Stimulated activated CD4-positive, alpha-beta T cell treated with anti-CD3 and anti-CD28 coated beads, TNF-alpha, amount 100 ng/mL, for 48 hours (primary cell): ENCODE results near the gene IL17C.
A peak's percentile ranks its signal among the peaks of the same experiment; 100 is the strongest.

Source experiments
- DNase-seq, 3 donors: peaks; one replicate each; pipeline ENCODE4 v3.0.0-alpha.2; 2020; ENCODE audit warnings: low read depth in 3 of 3

Gene IL17C

DNA sequence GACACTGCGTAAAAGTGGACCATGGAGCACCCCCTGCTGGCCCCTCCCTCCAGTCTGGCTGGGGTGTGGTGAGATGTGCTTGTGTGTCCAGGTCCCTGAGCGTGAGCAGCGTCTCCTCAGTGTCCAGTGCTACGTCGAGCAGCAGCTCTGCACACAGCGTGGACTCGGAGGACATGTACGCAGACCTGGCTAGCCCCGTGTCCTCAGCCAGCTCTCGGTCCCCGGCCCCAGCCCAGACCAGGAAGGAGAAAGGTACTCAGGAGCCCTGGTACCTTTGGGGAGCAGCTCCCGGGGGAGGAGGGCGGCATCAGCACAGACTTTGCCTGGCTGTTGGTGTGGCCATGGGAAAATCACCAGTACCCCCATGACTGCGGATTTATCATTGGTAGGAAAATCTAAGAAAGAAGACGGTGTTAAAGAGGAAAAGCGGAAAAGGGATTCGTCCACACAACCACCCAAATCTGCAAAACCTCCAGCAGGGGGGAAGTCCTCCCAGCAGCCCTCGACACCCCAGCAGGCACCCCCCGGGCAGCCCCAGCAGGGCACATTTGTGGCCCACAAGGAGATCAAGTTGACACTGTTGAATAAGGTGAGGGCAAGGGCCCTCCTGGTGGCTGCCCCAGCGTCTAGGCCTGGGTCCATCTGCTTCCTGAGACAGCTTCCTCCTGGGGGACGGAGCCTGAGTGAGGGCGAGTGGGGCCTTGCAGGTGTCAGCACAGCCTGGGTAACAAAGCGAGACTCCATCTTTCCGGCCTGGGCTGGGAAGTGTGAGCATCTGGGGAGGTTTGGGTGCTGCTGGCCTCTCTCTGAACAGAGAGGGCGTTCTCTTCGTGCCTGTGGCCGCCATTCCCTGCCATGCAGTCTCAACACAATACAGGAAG lies 10.6 kb upstream of the IL17C start:
- DNase-seq = no peak

GRCh38 chr16:88628512-88628974 lies 9.8 kb upstream of the IL17C start:
- no peak for DNase-seq

GRCh38 chr16:88629835-88630234 lies 8.5 kb upstream of the IL17C start:
- DNase-seq = no peak

- DNase-seq = no peak
Measured at GRCh38 chr16:88630433-88630832, 7.9 kb upstream of the IL17C start.

DNA sequence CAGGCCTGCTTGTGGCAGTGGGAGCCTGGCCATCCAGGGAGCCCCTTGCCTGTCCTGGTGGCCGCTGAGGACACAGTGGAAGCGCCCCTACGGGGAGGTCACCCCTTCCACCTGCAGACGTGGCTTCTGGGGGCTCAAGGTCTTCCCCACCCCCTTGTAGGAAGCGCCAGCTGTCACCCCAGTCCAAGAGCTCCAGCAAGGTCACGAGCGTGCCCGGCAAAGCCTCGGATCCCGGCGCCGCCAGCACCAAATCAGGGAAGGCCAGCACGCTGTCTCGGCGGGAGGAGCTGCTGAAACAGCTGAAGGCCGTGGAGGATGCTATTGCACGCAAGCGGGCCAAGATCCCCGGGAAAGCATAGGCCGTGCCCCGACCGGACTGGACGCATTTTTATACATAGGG lies 7.4 kb upstream of the IL17C start:
- DNase-seq = no peak

- no peak for DNase-seq
Measured at GRCh38 chr16:88631384-88631783, 7.0 kb upstream of the IL17C start.

- no peak for DNase-seq
Measured at GRCh38 chr16:88631920-88632586, 6.3 kb upstream of the IL17C start.

GRCh38 chr16:88632587-88632930 lies 5.8 kb upstream of the IL17C start:
- DNase-seq = no peak

GRCh38 chr16:88633684-88634140 lies 4.7 kb upstream of the IL17C start:
- DNase-seq = peak in 1 of 3 donors; percentile 28

- peak in 1 of 3 donors; percentile 56 for DNase-seq
Measured at GRCh38 chr16:88634141-88634993, 4.0 kb upstream of the IL17C start.

- DNase-seq = no peak
Measured at GRCh38 chr16:88634994-88635670, 3.2 kb upstream of the IL17C start.

GRCh38 chr16:88635671-88636319 lies 2.6 kb upstream of the IL17C start:
- no peak for DNase-seq

DNA sequence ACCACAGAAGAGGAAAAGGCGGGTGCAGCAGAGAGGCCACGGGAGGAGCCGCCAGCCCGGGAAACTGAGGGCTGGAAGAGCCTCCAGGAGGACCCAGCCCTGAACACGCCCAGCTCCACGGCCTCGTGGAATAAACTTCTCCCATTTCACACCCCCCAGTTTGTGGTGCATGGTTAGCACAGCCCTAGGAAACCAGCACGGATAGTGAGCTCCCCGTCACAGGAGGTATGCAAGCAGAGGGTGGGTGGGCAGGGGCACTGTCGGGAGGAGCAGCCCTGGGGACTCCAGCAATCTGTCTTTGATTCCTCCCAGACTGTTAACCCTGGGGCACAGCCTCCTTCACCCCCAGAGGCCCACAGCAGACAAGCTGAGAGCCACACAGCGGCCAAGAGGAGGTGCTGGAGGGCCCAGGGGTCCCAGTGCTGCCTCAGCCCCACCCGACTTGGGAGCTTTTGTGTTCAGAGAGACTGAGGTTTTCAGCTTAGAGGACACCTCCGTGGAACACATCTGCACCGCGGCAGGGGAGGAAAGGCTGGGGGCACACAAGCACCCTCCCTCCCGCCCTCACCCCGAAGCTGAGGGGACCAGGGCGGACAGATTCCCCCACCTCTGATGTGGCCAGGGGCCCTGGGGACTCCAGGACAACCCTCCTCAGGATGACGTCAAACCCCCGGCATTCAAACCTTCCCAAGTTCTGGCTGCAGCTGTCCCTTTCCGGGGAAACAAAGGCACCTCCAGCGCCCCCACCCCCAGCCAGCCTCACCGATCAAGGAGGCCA lies 1.7 kb upstream of the IL17C start:
- no peak for DNase-seq

DNA sequence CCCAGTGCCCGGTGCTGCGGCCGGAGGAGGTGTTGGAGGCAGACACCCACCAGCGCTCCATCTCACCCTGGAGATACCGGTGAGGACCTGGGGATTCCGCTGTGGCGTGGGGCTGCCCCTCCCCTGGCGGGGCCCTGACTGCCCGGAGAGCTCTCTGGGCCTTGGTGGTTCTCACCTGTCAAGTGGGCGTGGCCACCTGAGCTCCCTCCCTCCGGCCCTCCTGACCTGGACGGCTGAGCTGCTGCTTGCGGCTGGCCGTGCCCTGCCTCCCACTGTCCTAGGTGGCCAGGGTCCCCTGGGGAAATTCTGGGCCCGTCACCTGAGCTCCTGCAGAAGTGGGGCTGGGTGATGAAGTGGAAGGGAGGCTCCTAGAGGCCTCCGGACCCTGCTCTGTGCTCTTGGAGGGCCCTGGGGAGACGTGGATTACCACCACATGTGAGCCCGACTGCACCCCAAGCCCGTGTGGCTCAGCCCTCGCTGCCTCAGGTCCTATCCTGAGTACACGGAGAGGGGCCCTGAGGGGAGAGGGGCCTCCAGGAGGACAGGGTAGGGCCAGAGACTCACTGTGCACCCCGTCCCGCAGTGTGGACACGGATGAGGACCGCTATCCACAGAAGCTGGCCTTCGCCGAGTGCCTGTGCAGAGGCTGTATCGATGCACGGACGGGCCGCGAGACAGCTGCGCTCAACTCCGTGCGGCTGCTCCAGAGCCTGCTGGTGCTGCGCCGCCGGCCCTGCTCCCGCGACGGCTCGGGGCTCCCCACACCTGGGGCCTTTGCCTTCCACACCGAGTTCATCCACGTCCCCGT lies 1.1 kb downstream of the IL17C start:
- DNase-seq = no peak

DNA sequence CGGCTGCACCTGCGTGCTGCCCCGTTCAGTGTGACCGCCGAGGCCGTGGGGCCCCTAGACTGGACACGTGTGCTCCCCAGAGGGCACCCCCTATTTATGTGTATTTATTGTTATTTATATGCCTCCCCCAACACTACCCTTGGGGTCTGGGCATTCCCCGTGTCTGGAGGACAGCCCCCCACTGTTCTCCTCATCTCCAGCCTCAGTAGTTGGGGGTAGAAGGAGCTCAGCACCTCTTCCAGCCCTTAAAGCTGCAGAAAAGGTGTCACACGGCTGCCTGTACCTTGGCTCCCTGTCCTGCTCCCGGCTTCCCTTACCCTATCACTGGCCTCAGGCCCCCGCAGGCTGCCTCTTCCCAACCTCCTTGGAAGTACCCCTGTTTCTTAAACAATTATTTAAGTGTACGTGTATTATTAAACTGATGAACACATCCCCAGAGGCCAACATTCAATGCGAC lies 1.7 kb downstream of the IL17C start:
- no peak for DNase-seq

- no peak for DNase-seq
Measured at GRCh38 chr16:88640498-88641247, 2.3 kb downstream of the IL17C start.

GRCh38 chr16:88642881-88643643 lies 4.7 kb downstream of the IL17C start:
- no peak for DNase-seq

- no peak for DNase-seq
Measured at GRCh38 chr16:88643644-88643932, 5.2 kb downstream of the IL17C start.
